AG09319 (cell line): ENCODE data around the gene TAF10.

Experiments
- DNase-seq: peaks from one replicate; pipeline ENCODE4 v3.0.0-alpha.2; 2010; ENCODE audit warnings: low read depth; ENCODE audit errors: extremely low read depth
- CTCF ChIP-seq: IDR thresholded peaks from 2 replicates; pipeline ENCODE4 v1.5.1; 2011; ENCODE audit warnings: low read depth, mild to moderate bottlenecking, inconsistent platforms, low read length, moderate library complexity

The TAF10 gene

DNA sequence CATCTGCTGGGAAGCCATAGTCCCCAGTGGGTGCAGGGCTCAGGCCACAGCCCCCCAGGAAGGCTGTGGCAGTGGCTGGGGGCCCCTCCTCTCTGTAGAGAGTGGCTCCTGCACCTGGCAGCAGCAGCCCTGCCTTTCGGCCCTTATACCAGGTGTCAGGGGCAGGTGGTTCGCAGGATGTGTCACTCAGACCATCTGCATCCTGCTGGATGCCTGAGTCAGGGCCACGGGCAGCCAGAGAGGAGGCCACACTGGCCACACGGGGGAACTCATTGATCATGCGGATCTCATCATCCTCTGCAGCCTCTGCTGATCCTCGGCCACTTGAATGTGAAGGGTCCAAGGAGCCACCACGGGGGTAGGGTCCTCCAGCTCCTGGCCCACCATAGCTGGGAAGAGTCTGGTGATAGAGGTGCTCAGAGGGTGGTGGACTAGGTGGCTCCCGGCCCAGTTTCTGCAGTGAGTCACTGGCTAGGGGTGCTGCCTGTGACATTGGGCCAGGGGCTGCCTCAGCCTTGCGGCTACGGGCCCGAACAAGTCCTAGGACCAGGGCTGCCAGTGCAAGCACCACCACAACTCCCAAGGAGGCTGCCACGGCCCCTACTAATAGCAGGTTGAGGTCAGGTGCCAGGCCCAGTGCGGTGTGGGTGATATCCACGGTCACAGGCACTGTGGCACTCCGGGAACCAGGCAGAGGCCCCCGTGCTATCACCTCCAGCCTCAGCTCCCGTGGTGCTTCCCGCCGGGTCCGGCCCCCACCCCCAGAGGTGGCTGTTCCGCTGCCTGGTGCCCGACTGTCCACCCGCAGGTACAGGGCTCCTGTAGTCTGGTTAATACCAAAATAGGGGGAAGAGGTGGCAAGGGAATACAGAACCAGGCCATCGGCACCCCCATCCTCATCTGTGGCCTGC, 10.5 kb upstream of the TAF10 start:
- no peak for TF ChIP-seq CTCF

DNA sequence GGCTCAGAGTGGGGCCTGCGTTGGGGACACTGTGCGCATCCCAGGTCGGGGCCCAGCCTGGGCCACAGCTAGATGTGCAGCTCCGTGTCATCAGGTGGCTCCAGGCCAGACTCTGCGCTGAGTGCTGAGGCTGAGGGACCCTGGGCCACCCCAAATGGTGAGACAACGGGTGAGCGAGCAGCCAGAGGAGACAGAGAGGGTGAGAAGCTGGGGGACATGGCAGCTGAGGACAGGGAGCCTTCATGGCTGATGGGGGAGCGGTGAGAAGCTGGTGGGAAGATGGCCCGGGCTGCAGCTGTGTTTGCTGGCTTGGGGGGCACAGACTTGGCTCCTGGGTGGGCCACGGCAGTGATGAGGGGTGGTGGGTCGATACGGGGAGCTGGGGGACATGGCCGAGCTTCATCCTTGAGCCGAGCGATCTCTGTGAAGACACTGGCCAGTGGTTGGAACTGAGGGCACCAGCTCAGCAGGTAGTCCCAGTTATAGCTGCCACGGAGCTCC, 9.7 kb upstream of the TAF10 start:
- DNase-seq, result no peak
- no peak for TF ChIP-seq CTCF

More for the DNA sequence above, 10.5 kb upstream of the TAF10 start:
- DNase-seq, result no peak

GRCh38 chr11:6620636-6621035, 8.6 kb upstream of the TAF10 start:
- no peak for TF ChIP-seq CTCF
- DNase-seq, result no peak

DNA sequence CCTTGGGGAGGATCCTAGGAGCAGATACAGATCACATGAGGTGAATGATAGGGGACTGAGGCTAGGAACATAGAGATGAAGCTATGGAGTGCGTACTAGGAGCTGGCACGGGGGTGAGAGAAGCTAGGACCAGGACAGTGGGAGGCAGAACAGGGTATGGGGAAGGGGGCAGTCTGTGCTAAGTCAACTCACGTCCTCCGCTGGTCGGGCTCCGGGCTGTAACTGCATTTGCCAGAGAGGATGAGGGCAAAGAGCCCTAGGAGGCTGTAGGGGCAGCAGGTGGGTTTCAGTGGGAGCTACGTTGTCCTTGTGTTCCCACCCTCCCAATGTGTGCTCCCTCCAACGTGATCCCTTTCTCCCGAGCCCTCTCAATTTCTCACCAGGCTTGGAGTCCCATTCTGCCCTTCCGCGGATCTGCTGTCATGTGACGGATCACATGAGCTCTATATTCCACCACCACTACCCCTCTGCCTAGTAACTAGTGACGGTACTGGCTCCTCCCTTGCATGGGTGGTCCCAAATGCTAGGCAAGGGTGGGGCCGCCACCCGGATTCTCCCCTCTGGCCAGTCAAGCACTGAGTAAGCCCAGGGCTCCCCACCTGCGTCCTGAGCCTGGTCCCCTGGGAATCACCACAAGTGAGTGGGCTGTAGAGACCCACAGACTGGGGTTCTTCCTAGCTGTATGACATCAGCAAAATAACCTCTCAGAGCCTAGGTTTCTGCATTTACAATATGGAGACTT, 7.2 kb upstream of the TAF10 start, which contains the start of gene TPP1:
TSS of gene TPP1 (minus strand) at position 419 of the 742 bp plus-strand sequence. CDS start at position 397, 22 bp downstream.
- DNase-seq, result peak; percentile 83
- no peak for TF ChIP-seq CTCF

- peak; percentile 41 for DNase-seq
- peak; percentile 22 for TF ChIP-seq CTCF
Measured at GRCh38 chr11:6618117-6619003, 6.3 kb upstream of the TAF10 start.

GRCh38 chr11:6617315-6617781, 5.3 kb upstream of the TAF10 start:
- TF ChIP-seq CTCF, result no peak
- no peak for DNase-seq
